SKM-1 (cell line): ENCODE measurements around the gene LRRN2.
"Not testable (repeated sequence)": the region's sequence is repeated elsewhere in the genome, so short reads cannot be mapped to it uniquely, and the experiment has no call there.

Experiments used
- DNase-seq: peaks from one replicate; lab custom pipeline; 2025; ENCODE audit not compliant: unreplicated experiment; lab: John Stamatoyannopoulos, UW

Gene LRRN2

DNA sequence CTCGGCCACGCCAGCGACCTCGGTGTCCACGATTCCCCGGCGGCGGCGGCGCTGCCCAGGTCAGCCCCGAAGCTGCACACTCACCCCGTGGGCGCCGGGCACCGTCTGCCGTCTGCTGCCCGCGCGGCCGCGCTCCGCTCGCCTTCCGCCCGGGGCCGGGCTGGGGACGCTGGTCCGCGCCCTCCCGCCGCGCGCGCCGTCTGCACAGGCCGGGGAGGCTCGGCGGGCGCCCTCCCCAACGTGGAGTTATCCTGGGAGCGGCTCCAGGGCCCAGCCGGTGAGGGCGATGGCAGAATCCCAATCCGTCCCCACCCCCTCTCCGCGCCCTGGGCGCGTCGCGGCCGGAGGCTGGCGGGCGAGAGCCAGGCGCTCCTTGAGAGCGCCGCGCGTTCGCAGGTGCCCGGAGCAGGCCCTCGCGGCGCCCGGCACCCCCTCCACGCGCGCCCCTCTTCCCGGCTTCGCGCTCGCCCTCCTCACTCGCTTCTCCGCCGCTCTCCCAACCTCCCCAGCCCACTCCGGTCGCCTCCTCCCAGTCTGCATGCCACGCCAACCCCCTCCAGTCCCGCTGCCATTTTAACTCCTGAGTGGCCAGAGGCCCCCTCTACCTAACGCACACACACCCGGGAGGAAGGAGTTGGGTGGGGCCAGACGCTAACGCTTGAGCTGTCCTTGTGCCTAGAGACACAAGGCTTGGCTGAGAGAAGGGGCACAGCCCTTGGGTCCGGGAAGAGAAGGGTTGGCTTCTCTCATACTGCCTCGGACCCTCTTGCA is at the start of gene LRRN2:
Gene LRRN2 (minus strand): TSS at position 503 of the 771 bp plus-strand sequence. CDS start 65,746 bp downstream, outside the sequence.
- no peak for DNase-seq

DNA sequence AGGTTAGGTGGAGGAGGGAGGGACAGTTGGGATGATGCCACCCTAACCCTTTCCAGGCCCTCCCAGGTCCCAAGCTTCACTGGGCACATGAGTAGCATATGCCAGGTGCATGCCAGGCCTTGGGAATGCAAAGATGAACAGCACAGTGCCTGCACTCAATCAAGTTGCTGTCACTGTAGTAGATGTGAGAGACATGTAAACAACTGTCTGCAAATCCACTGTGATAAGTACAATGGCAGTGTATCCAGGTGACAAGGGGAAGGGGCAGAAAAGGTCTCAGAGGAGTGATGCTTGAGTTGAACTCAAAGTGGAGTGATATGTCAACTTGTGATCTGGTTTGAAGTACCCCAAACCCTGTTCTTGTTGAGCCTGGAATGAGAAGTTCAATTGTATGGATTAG is 49.5 kb upstream of the LRRN2 start:
- DNase-seq: no peak

DNA sequence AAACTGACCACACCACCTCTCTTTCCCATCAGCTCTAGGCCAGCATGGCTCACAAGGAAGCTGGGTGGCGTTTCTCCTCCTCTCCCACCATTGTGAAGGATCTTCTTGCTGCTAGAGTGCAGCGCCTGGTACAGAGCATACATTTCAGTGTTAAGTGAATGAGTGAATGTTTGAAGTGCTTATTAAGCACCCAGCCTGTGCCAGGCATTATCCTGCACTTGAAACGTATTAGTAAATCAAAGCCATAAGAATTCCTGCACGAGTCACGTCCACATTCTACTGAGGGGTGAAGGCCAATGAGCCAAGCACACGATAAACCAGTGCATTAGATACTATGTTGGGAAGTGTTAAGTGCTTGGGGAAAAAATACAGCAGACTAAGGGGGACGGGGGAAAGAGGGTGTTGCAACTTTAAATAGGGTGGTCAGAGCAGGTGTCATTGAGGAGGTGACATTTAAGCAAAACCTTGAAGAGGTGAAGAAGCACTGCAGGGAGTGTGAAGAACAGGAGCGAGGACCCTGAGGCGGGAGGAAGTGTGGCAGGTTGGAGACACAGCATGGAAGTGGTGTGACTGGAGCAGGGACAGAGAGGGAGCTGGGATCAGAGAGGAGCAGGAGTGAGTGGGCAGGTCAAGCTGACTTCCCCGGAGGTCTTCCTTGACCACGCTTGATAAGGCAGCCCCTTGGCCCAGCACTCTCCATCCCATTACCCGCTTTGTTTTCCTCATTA is 48.5 kb upstream of the LRRN2 start:
- no peak for DNase-seq

DNA sequence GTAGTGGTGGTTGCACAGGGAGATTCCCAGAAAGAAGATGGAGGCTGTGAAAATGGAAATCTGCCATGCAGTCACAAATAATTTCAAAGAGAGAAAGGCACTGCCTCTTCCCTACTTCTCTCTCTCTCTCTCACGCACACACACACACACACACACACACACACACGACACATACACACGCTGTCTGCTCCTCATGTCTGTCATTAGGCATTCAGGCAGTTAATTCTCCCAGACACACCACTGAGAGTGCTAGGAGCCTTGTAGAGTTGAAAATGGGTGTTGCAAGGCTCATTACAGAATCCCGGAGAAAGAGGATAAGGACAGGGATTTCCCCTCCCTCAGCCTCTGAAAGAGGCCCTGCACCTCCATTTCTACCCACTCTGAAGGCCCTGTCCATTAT is 47.8 kb upstream of the LRRN2 start:
- DNase-seq: no peak

DNA sequence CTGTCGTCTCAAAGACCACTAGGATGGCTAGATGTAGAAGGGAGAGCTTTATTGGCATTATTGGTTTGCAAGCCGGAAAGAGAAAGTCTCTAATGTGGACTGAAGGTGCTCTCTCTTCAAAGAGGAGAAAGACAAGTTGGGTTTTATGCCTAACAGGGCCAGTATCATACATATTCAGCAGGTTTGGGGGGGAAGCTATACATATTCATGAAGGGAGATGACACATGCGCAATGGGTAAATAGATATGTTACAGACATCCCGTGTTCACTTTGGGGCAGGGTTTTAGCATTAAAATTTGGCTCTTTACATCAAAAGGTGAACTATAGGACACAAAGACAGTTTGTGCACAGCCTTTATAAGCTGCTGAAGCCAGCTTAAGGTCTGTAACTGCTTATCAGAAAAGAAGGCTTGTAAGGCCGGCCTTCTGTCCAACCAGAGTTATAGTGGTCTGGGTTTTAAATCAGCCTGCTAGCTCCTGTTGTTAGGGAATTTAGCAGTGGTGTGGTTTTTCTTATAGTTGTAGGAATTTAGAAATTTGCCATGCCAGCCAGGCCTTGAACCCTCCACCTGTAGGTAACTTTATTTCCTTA is 46.5 kb upstream of the LRRN2 start:
- DNase-seq: no peak

DNA sequence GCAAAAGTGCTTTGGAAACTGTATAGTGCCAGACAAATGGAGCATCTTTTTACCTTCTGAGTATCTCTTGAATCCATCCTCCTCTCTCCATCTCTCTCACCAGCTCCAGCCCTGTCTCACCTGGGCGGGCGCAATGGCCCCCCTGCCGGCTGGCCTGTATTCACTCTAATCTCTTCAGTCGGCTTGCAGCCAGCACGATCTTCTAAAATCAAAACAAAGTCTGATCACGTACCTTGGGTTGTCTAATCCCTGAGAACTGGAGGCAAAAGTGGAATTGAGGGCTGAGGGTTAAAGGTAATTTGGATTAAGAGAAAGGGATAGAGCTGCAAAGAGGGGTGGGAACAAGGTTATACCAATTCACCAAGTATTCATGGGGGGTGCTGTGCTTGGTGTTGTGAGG is 46.0 kb upstream of the LRRN2 start:
- no peak for DNase-seq

DNA sequence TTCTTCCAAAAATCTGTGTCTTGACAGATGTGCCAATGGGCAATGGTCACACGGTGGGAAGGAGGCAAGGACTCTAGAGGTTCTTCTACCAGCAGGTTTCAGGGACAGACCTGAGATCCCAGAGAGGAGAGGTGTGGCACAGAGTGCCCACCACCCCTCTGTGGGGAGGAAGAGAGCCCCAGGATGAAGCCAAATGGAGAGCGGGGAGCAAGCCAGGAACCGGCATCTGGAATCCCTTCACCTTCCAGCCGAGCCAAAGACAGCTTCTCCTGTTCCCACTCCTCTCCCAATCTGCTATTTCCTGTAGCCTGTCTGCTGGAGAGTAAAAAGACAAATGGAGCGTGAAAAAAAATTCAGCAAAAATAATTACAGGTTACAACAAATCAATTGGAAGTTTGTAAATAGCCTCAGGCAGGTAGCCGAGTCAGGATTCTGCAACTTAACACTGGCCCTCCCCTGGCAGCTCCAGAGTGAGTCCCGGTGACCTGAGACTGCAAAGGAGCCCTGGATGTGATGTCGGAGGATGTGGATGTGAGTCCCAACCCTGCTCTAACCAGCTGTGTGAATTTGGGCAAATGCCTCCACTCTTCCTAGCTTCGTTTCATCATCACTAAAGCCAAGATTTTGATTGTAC is 45.4 kb upstream of the LRRN2 start:
- DNase-seq: no peak

DNA sequence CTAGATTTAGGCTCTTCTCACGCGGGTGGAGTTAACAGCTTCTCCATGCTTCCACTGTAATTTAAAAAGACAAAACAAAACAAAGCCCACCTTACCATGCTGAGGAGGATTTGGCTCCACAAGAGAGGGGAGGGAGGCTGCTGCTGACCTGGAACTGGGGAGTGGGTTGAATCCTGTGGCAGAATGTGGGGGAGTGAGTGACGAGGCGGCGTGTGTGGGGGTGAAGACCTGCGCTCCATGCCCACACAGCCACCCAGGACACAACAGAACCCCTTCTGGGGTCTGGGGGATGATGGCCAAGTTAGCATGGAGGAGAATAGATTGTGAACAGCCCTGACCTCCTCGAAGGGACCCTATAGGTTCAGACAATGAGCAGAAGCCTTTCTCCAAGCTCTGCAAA is 44.0 kb upstream of the LRRN2 start:
- no peak for DNase-seq

DNA sequence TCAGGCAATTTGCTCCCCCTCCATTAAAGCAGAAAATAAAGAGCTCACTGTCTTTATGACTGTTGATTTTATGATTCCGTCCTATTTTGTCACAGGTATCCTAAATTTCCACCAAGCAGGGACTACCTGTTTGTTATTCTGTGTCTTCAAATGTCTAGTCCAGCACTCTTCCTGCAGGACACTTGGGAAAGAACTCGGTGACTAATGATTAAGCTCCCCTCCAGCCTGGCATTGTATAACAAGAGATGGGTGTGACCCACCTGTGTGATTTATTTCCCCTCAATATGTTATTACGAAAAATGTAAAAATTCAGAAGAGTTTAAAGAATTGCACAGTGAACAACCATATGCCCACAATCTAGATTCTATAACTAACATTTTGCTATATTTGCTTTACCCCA is 42.9 kb upstream of the LRRN2 start:
- no peak for DNase-seq

DNA sequence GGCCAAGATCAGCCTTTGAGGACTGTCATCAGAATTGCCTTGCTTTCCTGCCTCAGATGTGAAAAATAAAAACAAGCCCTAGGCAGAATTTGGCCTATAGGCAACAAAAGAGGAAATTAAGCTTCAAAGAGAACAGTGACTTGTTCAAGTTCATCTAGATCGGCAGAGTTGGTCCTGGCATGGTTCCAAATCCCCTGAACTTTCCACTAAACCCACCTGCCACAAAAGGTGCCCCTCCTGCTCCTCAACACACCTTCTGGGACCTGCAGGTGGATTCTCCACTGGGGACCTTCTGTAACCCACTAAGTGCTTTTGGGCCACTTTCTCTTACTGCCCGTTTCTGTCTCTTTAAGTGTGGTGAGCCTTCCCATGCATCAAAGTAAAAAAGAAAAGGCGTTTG is 42.5 kb upstream of the LRRN2 start:
- DNase-seq: no peak

DNA sequence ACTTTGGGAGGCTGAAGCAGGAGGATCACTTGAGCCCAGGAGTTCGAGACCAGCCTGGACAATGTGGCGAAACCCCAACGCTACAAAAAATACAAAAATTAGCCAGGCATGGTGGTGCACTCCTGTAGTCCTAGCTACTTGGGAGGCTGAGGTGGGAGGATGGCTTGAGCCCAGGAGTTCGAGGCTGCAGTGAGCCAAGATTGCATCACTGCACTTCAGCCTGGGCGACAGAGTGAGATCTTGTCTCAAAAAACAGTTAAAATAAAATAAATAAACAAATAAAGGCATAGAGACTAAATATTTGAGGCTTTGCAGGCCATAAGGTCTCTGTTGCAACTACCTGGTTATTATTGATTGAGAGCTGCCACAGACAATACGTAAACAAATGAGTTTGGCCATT is 41.9 kb upstream of the LRRN2 start:
- not testable (repeated sequence) for DNase-seq

DNA sequence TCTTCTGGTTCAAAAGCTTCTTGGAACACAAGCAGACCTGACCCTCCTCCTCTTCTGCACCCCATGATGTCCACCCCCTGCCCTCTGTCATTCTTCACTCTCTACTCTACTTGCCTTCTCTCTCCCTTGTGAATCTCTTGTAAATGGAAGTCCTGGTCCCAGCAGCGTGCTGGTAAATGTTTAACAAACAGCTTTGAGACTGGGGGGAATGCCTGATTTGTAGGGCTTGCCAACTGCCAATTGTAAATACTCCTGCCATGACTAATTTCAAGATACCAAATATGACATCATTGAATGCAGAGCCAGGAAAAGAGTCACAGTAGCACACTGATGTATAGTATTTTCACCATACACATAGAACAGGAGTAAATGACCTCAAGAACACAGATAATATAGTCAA is 40.9 kb upstream of the LRRN2 start:
- no peak for DNase-seq

DNA sequence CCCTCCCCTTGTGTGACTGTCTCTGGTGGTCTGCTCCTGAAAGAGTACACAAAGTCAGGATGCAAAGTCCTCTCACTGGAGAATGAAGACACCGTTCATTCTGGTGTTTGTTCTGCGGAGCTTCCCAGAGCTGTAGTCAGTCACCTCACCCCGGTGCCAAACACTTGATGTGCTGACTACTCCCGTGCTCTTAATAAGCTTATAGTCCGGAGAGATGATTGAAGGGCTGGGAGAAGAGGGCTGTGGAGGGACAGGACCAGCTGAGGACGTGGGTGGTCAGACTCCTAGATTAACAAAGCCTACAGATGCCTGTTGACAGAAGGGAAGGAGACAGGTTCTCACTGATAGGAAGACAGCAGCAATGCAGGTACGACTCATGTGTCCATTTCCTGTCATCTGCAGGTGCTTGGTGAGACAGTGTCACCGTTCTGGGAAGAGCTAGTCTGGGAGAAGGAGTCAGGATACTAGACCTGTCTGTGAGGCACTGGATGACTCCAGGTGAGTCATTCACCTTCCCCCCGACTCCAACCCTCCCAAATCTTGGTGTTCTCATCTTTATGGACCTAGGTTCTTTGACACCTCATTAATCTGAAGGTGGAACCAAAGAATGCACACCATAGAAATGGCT is 40.4 kb upstream of the LRRN2 start:
- no peak for DNase-seq

DNA sequence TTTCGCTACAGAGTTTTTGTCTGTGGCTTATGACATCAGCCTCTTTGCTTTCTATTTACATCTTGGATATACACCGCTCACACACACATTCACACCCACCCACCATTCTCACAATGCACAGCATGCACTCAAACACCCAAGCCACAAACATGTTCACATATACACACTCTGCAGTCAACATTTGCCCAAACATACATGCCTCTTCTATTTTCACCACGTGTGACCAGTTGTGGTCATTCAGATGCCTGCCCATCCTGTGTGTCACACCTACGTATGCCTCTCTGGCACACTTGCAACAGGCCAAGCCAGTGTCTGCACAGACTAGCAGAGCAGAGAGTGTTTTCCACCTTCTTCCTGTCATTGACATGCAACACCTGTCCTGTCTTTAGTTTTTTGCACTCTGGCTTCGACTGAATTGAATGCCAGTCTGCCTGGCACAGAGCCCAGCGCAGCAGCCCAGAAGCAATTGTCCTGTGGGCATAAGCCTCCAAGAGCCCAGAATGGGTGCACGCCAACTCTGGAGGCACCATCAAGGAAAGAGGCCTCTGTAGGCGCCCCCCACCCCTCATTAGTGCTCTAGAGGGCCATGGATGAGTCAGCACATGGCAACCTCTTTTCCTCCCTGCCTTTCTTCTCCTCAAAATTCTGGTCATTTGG is 37.7 kb upstream of the LRRN2 start:
- no peak for DNase-seq

DNA sequence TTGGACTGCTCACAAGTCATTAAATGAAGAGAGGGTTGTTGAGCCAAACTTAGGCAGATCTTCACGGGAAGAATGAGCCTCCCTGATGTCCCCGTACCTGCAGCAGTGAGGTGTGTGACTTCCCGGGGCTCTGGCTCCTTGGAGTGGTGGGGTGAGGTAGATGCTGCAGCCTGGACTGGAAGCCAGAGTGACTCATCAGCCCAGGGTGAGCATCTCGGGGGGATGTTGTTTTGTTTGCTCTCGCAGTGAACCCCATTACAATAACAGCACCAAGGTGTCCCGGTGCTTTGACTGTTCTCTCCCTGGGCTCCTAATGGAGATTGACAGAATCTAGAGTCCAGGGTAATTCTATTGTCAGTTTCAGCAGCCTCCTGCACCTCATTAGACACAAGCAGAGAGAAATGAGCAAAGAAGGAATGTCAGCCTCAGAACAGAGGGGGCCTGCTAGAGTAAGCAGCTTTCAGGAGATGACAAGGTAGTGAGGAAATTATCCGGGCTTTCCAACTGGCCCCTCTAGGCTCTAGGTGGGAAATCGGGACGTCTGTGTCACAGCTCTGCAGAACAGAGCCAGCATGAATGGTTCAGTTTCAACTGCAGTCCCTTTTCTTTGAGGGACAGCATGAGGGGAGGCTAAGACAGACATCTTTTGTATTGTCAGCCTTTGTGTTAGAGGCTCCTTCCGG is 36.0 kb upstream of the LRRN2 start:
- no peak for DNase-seq

DNA sequence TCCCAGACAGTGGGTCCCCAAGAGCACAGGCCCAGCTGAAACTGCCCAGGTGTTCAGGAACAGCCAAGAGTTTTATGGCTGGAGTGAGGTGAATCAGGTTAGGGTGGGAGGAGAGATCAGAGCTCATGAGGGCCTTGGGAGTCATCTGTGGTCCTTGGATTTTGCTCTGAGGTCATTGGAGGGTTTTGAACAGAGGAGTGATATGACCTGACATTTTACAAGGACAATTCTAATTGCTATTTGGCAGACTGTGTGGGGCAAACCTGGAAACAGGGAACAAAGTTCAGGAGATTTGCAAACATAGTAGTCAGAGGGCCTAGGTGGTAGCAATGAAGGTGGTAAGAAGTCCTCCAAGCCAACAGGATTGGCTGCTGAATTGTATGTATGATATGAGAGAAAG is 31.1 kb upstream of the LRRN2 start:
- no peak for DNase-seq

DNA sequence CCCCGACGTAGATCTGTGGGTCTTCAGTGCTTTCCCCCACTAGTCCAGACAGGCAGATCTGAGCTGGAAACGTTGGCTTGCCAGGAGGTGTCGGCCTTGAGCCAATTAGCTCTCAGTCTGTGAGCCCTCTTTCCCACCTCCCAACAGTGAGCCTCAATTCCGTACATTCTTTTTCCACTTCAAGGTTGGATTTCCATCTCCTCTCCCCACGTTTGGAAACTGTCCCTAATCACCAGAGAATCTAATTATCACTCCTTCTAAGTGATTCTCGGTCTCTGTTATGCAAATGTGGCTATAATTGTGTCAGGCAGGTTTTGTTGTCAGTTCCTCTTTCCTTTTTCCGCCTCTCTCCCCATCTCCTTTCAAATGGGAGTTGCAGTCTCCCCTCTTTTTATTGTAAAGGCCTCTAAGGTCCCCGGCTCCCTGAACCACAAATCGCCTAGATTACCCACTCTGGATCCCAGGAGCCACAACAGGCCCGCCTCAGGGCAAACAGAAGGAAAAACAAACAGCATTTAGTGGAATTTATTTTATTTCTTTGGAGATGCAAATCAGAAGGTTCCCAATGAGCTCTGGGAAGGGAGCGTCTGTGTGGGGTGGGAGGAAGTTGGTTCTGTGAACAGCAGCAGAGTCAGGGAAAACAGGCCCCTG is 29.4 kb upstream of the LRRN2 start:
- DNase-seq: no peak

DNA sequence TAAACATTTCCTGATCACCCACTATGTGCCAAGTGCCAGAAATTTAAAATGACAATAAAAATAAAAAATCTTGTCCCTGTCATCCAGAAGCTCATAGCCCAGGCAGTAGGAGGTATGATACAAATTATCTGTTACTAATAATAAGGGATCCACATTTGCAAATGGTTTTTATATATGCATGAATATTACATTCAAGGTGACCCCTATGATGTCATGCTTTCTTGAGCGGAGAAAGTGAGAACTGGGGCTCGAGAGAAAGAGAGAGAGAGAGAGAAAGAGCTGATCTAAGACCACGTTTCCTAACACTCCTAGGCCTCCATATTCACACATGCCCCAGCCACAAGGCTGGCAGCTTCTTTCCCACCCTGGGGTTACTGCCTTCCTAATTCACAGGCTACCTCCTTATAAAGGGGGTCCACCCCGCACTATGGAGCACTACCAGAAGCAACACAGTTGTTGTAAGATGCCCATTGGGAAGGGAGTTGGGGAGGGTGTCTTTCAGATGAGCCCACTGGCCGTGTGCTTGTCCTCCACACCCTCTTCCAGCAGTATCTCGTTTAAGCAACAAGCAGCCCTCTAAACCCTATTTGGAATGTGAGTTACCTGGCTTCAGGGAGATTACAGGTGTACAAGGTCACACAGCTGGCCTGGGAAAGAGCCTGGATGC is 28.8 kb upstream of the LRRN2 start:
- no peak for DNase-seq

DNA sequence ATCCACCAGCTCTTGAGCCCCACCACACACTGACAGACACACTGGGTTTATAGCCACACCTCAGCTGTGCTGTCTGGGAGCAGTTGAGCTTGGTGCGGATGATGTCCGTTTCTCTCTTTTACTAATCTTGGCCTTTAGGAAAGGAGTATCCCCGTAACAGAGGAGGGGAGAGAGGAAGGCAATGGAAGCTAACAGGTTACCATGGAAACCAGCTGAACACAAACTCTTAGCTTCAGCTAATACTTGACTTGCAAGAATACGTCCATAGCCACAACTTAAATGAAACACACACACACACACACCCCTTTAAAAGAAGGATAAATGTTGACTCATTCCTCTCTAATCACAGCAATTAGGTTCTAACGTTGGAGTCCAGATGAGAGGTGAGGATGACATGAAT is 28.0 kb upstream of the LRRN2 start:
- no peak for DNase-seq
